HCT116 (cell line): ENCODE results near the gene TAS2R41. TPM values are rescaled to one million over a fixed set of nuclear protein-coding genes. Genes with fewer than 3 reads are reported as not detected.
A peak's percentile ranks its signal among the peaks of the same experiment; 100 is the strongest.

ENCODE experiments used
- ATAC-seq: fragments of 200-7000 bp; cut with Tn5 transposase; 2 replicates; pipeline ENCODE4 v1.9.1; 2020; ENCODE audit warnings: mild to moderate bottlenecking, moderate library complexity
- BruUV-seq: library from RNA; stranded (reverse); fragments of 400-500 nt; replicated peaks from 2 replicates; lab custom pipeline; 2021; lab: Mats Ljungman, UMichigan
- CTCF ChIA-PET: fragments of 300-600 bp; sonication (Branson Sonifier 250); formaldehyde crosslinking; loops from one replicate; lab custom pipeline; 2021; ENCODE audit warnings: antibody characterized with exemption; lab: Charles Lee
- POLR2A ChIA-PET: fragments of 300-600, 350-600 bp; sonication (Branson Sonifier 250); formaldehyde crosslinking; loops from one replicate; lab custom pipeline; 2021; ENCODE audit warnings: antibody characterized with exemption; lab: Charles Lee
- RAD21 ChIA-PET, 2 experiments: fragments of 300-600 bp; sonication (Branson Sonifier 250); formaldehyde crosslinking; loops; one replicate each; lab custom pipeline; 2023; ENCODE audit warnings: low total read pairs in 2 of 2; ENCODE audit not compliant: uncharacterized antibody in 2 of 2, unreplicated experiment in 2 of 2, low non-redundant PET in 1 of 2; lab: Charles Lee
- DNase-seq: peaks from one replicate; pipeline ENCODE4 v3.0.0-alpha.2; 2010; ENCODE audit warnings: low read depth, low spot score
- H2AFZ ChIP-seq: fragments of 200-600 bp; shearing (Covaris generic), sonication (generic); 2 replicates; pipeline ENCODE4 v1.6.1; 2017; ENCODE audit warnings: low read depth, mixed run types, mixed read lengths, antibody characterized with exemption, low read length; ENCODE audit not compliant: poor library complexity, severe bottlenecking
- H3K27ac ChIP-seq: 2 replicates; pipeline ENCODE4 v1.5.1; 2012; ENCODE audit warnings: low read depth, low read length
- H3K27me3 ChIP-seq: fragments of 200-600 bp; sonication (generic); 2 replicates; pipeline ENCODE4 v1.6.1; 2016; ENCODE audit warnings: mixed run types, low read length, mixed read lengths; ENCODE audit not compliant: insufficient read depth
- H3K36me3 ChIP-seq, 2 experiments: fragments of 200-500 bp in 1 of 2; fragments of 200-600 bp in 1 of 2; sonication (Bioruptor generic) in 1 of 2; sonication (generic) in 1 of 2; 2 replicates each; pipeline versions ENCODE4 v1.5.1 to v1.6.1; 2014 to 2016; ENCODE audit warnings: low read length in 2 of 2, inconsistent platforms in 1 of 2, mixed read lengths in 1 of 2, mixed run types in 1 of 2; ENCODE audit not compliant: insufficient read depth in 2 of 2, control insufficient read depth in 1 of 2
- H3K4me1 ChIP-seq, 2 experiments: fragments of 200-600 bp in 1 of 2; sonication (generic) in 1 of 2; 2 replicates each; pipeline versions ENCODE4 v1.5.1 to v1.6.1; 2012 to 2017; ENCODE audit warnings: low read length in 2 of 2, inconsistent platforms in 1 of 2, mild to moderate bottlenecking in 1 of 2, mixed read lengths in 1 of 2, mixed run types in 1 of 2, moderate library complexity in 1 of 2; ENCODE audit not compliant: insufficient read depth in 2 of 2, control insufficient read depth in 1 of 2
- H3K4me2 ChIP-seq: fragments of 200-600 bp; sonication (generic); 2 replicates; pipeline ENCODE4 v1.6.1; 2017; ENCODE audit warnings: mixed run types, low read length, mixed read lengths
- H3K4me3 ChIP-seq, 2 experiments: fragments of 200-600 bp in 1 of 2; sonication (generic) in 1 of 2; replicated peaks in 1 of 2; 2 replicates each; pipeline ENCODE4 v1.5.1; 2011 to 2016; ENCODE audit warnings: low read length in 2 of 2, control low read depth in 1 of 2, low read depth in 1 of 2, mild to moderate bottlenecking in 1 of 2, mixed read lengths in 1 of 2, mixed run types in 1 of 2
- H3K79me2 ChIP-seq: fragments of 200-600 bp; sonication (generic); 2 replicates; pipeline ENCODE4 v1.6.1; 2017; ENCODE audit warnings: mild to moderate bottlenecking, mixed run types, low read length, moderate library complexity, mixed read lengths; ENCODE audit not compliant: insufficient read depth
- H3K9ac ChIP-seq: fragments of 200-600 bp; sonication (generic); 2 replicates; pipeline ENCODE4 v1.6.1; 2016; ENCODE audit warnings: low read length, mixed read lengths
- H3K9me2 ChIP-seq: fragments of 200-600 bp; sonication (generic), shearing (Covaris generic); 2 replicates; pipeline ENCODE4 v1.6.1; 2017; ENCODE audit warnings: mixed run types, mild to moderate bottlenecking, moderate library complexity; ENCODE audit not compliant: insufficient read depth
- H3K9me3 ChIP-seq, 2 experiments: fragments of 200-500 bp in 1 of 2; fragments of 200-600 bp in 1 of 2; sonication (Bioruptor generic) in 1 of 2; sonication (generic) in 1 of 2; 2 replicates each; pipeline ENCODE4 v1.6.1; 2014 to 2017; ENCODE audit warnings: low read length in 2 of 2, mixed read lengths in 2 of 2, inconsistent platforms in 1 of 2, low read depth in 1 of 2, mild to moderate bottlenecking in 1 of 2, mixed run types in 1 of 2, moderate library complexity in 1 of 2; ENCODE audit not compliant: control insufficient read depth in 1 of 2, insufficient read depth in 1 of 2
- H4K20me1 ChIP-seq: fragments of 200-600 bp; sonication (generic), shearing (Covaris generic); 2 replicates; pipeline ENCODE4 v1.6.1; 2017; ENCODE audit warnings: mixed run types, mild to moderate bottlenecking, moderate library complexity; ENCODE audit not compliant: insufficient read depth
- ATF3 ChIP-seq: IDR thresholded peaks from 2 replicates; pipeline ENCODE4 v1.6.1; 2012
- CBX3 ChIP-seq: IDR thresholded peaks from 2 replicates; pipeline ENCODE4 v1.6.1; 2012; ENCODE audit warnings: low read depth
- EZH2phosphoT487 ChIP-seq: fragments of 200-600 bp; IDR thresholded peaks from 2 replicates; pipeline ENCODE4 v1.6.1; 2018; ENCODE audit warnings: antibody characterized with exemption, borderline replicate concordance
- MAX ChIP-seq: IDR thresholded peaks from 2 replicates; pipeline ENCODE4 v1.6.1; 2012
- POLR2AphosphoS5 ChIP-seq: IDR thresholded peaks from 2 replicates; pipeline ENCODE4 v1.6.1; 2011; ENCODE audit warnings: mild to moderate bottlenecking, low read depth, low read length, moderate library complexity
- SIN3A ChIP-seq: IDR thresholded peaks from 2 replicates; pipeline ENCODE4 v1.6.1; 2012; ENCODE audit warnings: low read depth
- SP1 ChIP-seq: IDR thresholded peaks from 2 replicates; pipeline ENCODE4 v1.6.1; 2012; ENCODE audit warnings: low read depth
- SRF ChIP-seq: IDR thresholded peaks from 2 replicates; pipeline ENCODE4 v1.6.1; 2012; ENCODE audit warnings: low read depth
- YY1 ChIP-seq: IDR thresholded peaks from 2 replicates; pipeline ENCODE4 v1.6.1; 2011; ENCODE audit warnings: low read length, low read depth, moderate library complexity, mild to moderate bottlenecking; ENCODE audit not compliant: insufficient replicate concordance; ENCODE audit errors: extremely low read depth
- ZBTB33 ChIP-seq: IDR thresholded peaks from 2 replicates; pipeline ENCODE4 v1.6.1; 2011; ENCODE audit warnings: mild to moderate bottlenecking, low read length, moderate library complexity; ENCODE audit not compliant: insufficient replicate concordance; ENCODE audit errors: extremely low read depth
- ZNF274 ChIP-seq: fragments of 200-500 bp; sonication (Bioruptor generic); IDR thresholded peaks from 2 replicates; pipeline ENCODE4 v1.6.1; 2014; ENCODE audit warnings: mild to moderate bottlenecking, low read depth, low read length, inconsistent platforms
- intact Hi-C: fragments of 100-400 bp; cut with micrococcal nuclease; formaldehyde crosslinking; loops from 2 replicates; pipeline ENCODE4 v1.10.0; 2022
- total RNA-seq: library from RNA; stranded (reverse); gene quantifications from one replicate; pipeline ENCODE4 v1.2.1, GENCODE V29; 2021; ENCODE audit not compliant: unreplicated experiment

Gene TAS2R41
- total RNA-seq, 1 experiment from 2014 or later = not detected

- BruUV-seq = no TSS peak
- no peaks in the 10 kb centered on the region for H3K9me3 ChIP-seq
- H3K27ac ChIP-seq = no peak overlapping the region
- H3K79me2 ChIP-seq = no peaks in the 10 kb centered on the region
- H3K27me3 ChIP-seq = no peaks in the 10 kb centered on the region
- no peak overlapping the region for H3K4me3 ChIP-seq
- H3K9me2 ChIP-seq = no peaks in the 10 kb centered on the region
- POLR2A ChIA-PET = no interaction called here
- intact Hi-C loops = no loop called here
- CTCF ChIA-PET = no interaction called here
- H3K9ac ChIP-seq = no peak overlapping the region
- no peaks in the 10 kb centered on the region for H4K20me1 ChIP-seq
- no peak overlapping the region for H3K4me2 ChIP-seq
- RAD21 ChIA-PET = no interaction called here
- DNase-seq (no peak), ATAC-seq (no peak)
- no peaks in the 10 kb centered on the region for H3K36me3 ChIP-seq
- TF ChIP-seq ATF3 (no peak), ZBTB33 (no peak), EZH2phosphoT487 (no peak), YY1 (no peak), SRF (no peak), POLR2AphosphoS5 (no peak), SP1 (no peak), SIN3A (no peak), CBX3 (no peak), MAX (no peak), ZNF274 (no peak)
- H2AFZ ChIP-seq = peak overlapping the region; percentile 44
- peaks cover 0 to 12% of the 10 kb centered on the region in 2 experiments; a peak in 2 of 4 replicates for H3K4me1 ChIP-seq
These were observed 47.6 kb upstream of the TAS2R41 start for GRCh38 chr7:143429770-143430698.
